ENCODE results near the gene PPM1D.
A peak's percentile ranks its signal among the peaks of the same experiment; 100 is the strongest.

DNA sequence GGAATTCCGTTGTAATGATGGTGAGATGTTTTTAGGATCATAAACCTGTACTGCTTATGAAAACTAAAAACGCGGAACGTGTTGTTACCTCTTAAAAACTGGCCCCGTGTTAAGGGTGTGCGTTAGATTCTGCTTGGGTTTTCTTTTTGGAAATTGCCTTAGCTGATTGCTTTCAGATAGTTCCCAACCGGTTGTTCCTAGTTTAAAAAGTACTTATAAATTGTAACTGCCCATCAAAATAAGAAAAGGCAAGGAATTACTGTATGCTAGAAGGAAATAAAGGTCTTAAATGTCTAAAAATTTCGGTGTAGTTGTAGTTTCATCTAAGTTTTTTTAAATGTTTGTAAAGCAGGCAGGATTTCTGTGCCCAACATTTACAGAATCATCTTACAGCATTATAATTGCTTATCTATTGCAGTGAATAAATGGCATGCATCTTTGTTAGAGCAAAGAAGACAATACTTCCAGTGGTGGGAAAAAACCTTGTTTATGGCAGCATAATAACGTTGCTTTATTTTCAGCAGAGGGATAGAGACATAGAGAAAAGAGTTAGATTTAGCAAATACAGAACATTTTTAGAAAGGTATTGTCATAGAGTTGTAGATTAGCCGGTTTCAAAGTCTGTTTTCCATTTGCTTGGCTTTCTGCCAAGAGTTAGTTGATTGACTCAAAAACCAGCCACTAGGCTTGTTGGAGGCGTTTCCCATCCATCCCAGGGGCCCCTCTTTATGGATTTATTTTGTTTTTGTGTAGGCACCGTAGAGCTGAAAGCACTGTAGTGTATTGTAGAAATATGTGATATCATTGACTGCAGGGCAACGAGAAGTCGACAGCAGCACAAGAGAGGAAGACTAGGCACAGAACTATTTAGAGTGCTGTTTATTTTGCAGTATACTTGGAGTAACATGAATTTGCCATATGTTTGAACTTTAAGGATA is 1.7 kb downstream of the PPM1D start:
- TF ChIP-seq, protein P1, sequence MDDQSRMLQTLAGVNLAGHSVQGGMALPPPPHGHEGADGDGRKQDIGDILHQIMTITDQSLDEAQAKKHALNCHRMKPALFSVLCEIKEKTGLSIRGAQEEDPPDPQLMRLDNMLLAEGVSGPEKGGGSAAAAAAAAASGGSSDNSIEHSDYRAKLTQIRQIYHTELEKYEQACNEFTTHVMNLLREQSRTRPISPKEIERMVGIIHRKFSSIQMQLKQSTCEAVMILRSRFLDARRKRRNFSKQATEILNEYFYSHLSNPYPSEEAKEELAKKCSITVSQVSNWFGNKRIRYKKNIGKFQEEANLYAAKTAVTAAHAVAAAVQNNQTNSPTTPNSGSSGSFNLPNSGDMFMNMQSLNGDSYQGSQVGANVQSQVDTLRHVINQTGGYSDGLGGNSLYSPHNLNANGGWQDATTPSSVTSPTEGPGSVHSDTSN (IDR thresholded peaks at IDR 0.05) = peak; percentile 96
- TF ChIP-seq, protein P2, sequence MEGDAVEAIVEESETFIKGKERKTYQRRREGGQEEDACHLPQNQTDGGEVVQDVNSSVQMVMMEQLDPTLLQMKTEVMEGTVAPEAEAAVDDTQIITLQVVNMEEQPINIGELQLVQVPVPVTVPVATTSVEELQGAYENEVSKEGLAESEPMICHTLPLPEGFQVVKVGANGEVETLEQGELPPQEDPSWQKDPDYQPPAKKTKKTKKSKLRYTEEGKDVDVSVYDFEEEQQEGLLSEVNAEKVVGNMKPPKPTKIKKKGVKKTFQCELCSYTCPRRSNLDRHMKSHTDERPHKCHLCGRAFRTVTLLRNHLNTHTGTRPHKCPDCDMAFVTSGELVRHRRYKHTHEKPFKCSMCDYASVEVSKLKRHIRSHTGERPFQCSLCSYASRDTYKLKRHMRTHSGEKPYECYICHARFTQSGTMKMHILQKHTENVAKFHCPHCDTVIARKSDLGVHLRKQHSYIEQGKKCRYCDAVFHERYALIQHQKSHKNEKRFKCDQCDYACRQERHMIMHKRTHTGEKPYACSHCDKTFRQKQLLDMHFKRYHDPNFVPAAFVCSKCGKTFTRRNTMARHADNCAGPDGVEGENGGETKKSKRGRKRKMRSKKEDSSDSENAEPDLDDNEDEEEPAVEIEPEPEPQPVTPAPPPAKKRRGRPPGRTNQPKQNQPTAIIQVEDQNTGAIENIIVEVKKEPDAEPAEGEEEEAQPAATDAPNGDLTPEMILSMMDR (IDR thresholded peaks at IDR 0.05) = peak; percentile 9; the same call in 2 of the 3 replicates
- TF ChIP-seq EP300 (IDR thresholded peaks at IDR 0.05) (no peak), POLR2A (IDR thresholded peaks at IDR 0.05; ENCODE audit: low read length) (no peak), FOSL2 (IDR thresholded peaks at IDR 0.05) (no peak), FOSL2 (CRISPR knock-in tag; IDR thresholded peaks at IDR 0.05) (no peak), RAD21 (conservative IDR thresholded peaks at IDR 0.05 in 1 of 2, IDR thresholded peaks at IDR 0.05 in 1 of 2) (no peak), GATA3 (IDR thresholded peaks at IDR 0.05; ENCODE audit: borderline replicate concordance) (no peak), JUN (IDR thresholded peaks at IDR 0.05) (no peak), ZFP36 (IDR thresholded peaks at IDR 0.05; ENCODE audit: borderline replicate concordance, partially characterized antibody) (no peak), CHD4 (IDR thresholded peaks at IDR 0.05; ENCODE audit: borderline replicate concordance) (no peak)
- TF ChIP-seq, protein P3, sequence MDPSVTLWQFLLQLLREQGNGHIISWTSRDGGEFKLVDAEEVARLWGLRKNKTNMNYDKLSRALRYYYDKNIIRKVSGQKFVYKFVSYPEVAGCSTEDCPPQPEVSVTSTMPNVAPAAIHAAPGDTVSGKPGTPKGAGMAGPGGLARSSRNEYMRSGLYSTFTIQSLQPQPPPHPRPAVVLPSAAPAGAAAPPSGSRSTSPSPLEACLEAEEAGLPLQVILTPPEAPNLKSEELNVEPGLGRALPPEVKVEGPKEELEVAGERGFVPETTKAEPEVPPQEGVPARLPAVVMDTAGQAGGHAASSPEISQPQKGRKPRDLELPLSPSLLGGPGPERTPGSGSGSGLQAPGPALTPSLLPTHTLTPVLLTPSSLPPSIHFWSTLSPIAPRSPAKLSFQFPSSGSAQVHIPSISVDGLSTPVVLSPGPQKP (IDR thresholded peaks at IDR 0.05; ENCODE audit: low read depth, low read length) = no peak

Measured in A549 (cell line).